ENCODE measurements around the gene OSTF1.

OSTF1 gene

DNA sequence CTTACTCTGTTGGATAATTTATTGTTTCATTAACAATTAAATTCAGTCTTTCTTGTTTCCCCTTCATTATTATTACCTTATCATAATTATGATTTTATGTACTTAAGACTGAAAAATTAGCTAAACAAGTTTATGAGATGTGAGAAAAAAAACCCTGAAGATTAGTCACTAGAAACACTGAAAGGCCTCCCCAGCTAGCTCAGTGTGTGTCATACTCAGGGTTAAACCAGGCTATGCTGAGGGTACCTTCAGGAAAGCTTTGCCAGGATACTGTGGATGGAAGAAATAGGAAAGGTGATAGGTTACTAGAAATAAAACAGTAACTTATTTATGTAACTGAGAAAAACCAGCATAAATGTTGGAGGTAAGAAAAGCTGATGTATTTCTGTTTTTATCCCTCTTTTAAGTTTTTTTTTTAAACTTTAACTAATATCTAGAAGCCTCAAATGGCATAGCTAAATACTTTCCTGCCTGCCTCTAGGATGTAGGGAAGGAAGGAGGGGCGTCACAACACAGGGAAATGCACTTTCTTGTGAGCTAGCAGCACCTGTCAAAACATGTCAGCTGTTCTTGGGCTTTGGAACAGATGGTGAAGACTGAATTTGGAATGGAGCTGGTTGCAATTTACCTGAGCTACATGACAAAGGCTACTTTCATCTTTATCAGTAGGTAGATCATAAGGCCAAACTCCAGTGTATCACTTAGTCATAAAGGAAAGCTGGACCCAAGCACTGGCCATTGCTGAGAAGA, 24.6 kb upstream of the OSTF1 start:
- Histone ChIP-seq H3K36me3 (ENCODE audit: control insufficient read depth, insufficient read depth, low read length) (no peaks in the 10 kb centered on the region), H3K27me3 (ENCODE audit: control insufficient read depth, insufficient read depth, low read length) (no peaks in the 10 kb centered on the region), H3K9me3 (ENCODE audit: control insufficient read depth, insufficient read depth, low read length) (no peaks in the 10 kb centered on the region), H3K4me3 (ENCODE audit: low read length) (no peak overlapping the region), H3K4me1 (ENCODE audit: control insufficient read depth, insufficient read depth, low read length) (no peaks in the 10 kb centered on the region), H3K27ac (ENCODE audit: low read length) (no peak overlapping the region)
- DNase-seq (ENCODE audit: low read depth, low spot score) = no peak
- no CpG with 5 or more reads among the region's 1 CpG for WGBS (ENCODE audit: insufficient coverage, insufficient read length)

DNA sequence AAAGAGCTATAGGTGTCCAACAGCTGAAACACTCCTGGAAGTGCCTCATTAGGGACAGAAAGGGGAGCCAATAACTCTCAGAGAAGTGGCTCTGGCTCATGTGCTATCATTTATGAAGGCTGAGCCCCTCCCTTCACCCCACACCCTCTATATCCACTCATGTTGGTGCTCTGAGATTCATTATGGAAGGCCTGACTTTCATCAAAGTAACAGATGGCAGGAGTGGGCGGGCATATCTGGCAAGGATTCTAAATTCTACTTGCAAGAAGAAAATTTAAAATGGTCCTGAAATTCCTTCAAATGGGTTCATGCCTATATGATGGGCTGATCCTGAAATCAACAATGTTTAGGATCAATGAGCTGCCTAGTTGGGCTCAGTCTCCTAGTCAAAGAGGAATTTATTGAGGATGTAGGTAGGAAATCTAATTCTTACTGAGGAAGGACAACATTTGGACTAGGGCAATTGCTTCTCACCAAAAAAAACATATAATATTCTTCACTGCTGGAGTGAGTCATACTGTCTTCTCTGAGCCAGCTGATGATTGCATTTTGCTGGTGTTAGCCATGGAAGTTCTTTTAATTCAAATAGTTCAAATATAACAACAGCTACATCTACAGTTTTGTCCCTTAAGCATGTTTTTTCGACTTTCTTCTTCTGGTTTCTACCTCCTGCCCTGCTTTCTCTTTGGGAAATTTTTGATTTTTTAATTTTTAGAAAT, 23.8 kb upstream of the OSTF1 start:
- Histone ChIP-seq H3K27ac (ENCODE audit: low read length) (no peak overlapping the region), H3K4me3 (ENCODE audit: low read length) (no peak overlapping the region), H3K9me3 (ENCODE audit: control insufficient read depth, insufficient read depth, low read length) (no peaks in the 10 kb centered on the region), H3K27me3 (ENCODE audit: control insufficient read depth, insufficient read depth, low read length) (no peaks in the 10 kb centered on the region), H3K4me1 (ENCODE audit: control insufficient read depth, insufficient read depth, low read length) (no peaks in the 10 kb centered on the region), H3K36me3 (ENCODE audit: control insufficient read depth, insufficient read depth, low read length) (no peaks in the 10 kb centered on the region)
- WGBS (ENCODE audit: insufficient coverage, insufficient read length) = no CpG with 5 or more reads among the region's 2 CpGs
- no peak for DNase-seq (ENCODE audit: low read depth, low spot score)

DNA sequence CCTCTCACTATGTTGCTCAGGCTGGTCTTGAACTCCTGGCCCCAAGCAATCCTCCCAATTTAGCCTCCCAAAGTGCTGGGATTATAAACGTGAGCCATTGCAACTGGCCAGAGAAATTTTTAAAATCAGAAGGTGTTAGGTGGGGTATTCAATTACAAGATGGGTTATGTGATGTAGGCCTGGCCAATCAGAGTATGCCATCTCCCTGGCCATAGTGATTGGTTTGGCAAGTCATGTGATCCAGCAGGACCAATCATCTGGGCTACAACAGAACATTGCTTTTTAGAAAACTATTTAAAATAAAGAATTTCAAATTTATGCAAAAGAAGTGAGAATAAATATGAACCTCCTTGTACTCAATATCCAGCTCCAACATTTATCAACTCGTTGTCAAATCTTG, 22.8 kb upstream of the OSTF1 start:
- H3K4me1 ChIP-seq (ENCODE audit: control insufficient read depth, insufficient read depth, low read length) = no peaks in the 10 kb centered on the region
- no peaks in the 10 kb centered on the region for H3K27me3 ChIP-seq (ENCODE audit: control insufficient read depth, insufficient read depth, low read length)
- H3K36me3 ChIP-seq (ENCODE audit: control insufficient read depth, insufficient read depth, low read length) = no peaks in the 10 kb centered on the region
- H3K9me3 ChIP-seq (ENCODE audit: control insufficient read depth, insufficient read depth, low read length) = no peaks in the 10 kb centered on the region
- WGBS (ENCODE audit: insufficient coverage, insufficient read length) = no CpG with 5 or more reads among the region's 2 CpGs
- DNase-seq (ENCODE audit: low read depth, low spot score) = no peak
- H3K4me3 ChIP-seq (ENCODE audit: low read length) = no peak overlapping the region
- H3K27ac ChIP-seq (ENCODE audit: low read length) = no peak overlapping the region

DNA sequence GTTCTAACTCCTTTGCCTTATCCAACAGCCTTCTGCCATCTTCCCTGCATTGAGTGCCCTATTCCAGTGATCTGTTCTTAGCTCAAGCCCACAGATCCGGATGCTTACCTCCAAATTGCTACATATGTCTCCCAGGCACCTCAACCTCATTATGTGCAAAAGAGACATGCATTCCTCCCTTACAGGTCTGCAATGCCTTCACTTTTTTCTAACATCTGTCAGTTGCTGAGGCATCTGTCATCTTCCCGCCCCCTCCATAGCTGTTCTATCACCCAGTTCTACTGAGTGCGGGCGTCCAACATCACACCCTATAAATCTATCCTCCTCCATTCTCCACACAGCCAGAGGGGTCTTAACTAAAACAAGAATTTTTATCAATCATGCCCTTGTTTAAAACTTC, 20.4 kb upstream of the OSTF1 start:
- Histone ChIP-seq H3K27ac (ENCODE audit: low read length) (no peak overlapping the region), H3K36me3 (ENCODE audit: control insufficient read depth, insufficient read depth, low read length) (no peaks in the 10 kb centered on the region)
- no CpG with 5 or more reads among the region's 4 CpGs for WGBS (ENCODE audit: insufficient coverage, insufficient read length)

DNA sequence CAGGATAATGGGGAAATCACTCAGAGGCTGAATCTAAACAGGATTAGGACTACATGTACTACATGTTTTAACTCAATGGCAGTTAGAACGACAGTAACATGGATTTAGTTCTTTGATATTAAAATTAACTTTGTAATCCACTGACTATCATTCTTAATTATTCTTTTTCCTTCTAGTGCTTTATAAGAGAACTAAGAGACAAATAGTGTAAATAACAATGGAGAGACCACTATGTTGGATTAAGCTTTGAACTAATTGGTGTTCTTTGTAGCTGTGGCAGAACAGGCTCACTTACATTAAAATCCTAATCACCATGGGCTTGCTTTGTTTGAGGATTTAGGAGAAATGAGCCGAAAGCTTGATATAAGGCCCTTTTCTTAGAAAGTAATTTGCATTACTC, 19.1 kb upstream of the OSTF1 start:
- Histone ChIP-seq H3K36me3 (ENCODE audit: control insufficient read depth, insufficient read depth, low read length) (no peaks in the 10 kb centered on the region), H3K27ac (ENCODE audit: low read length) (no peak overlapping the region), H3K27me3 (ENCODE audit: control insufficient read depth, insufficient read depth, low read length) (no peaks in the 10 kb centered on the region), H3K9me3 (ENCODE audit: control insufficient read depth, insufficient read depth, low read length) (no peaks in the 10 kb centered on the region), H3K4me1 (ENCODE audit: control insufficient read depth, insufficient read depth, low read length) (peaks cover 4% of the 10 kb centered on the region; the same call in 1 of the 2 replicates), H3K4me3 (ENCODE audit: low read length) (no peak overlapping the region)
- no peak for DNase-seq (ENCODE audit: low read depth, low spot score)
- no CpG with 5 or more reads among the region's 2 CpGs for WGBS (ENCODE audit: insufficient coverage, insufficient read length)

More for the DNA sequence above, 20.4 kb upstream of the OSTF1 start:
- no peaks in the 10 kb centered on the region for H3K27me3 ChIP-seq (ENCODE audit: control insufficient read depth, insufficient read depth, low read length)
- peaks cover 4% of the 10 kb centered on the region; the same call in 1 of the 2 replicates for H3K4me1 ChIP-seq (ENCODE audit: control insufficient read depth, insufficient read depth, low read length)
- DNase-seq (ENCODE audit: low read depth, low spot score) = no peak
- H3K9me3 ChIP-seq (ENCODE audit: control insufficient read depth, insufficient read depth, low read length) = no peaks in the 10 kb centered on the region
- no peak overlapping the region for H3K4me3 ChIP-seq (ENCODE audit: low read length)

DNA sequence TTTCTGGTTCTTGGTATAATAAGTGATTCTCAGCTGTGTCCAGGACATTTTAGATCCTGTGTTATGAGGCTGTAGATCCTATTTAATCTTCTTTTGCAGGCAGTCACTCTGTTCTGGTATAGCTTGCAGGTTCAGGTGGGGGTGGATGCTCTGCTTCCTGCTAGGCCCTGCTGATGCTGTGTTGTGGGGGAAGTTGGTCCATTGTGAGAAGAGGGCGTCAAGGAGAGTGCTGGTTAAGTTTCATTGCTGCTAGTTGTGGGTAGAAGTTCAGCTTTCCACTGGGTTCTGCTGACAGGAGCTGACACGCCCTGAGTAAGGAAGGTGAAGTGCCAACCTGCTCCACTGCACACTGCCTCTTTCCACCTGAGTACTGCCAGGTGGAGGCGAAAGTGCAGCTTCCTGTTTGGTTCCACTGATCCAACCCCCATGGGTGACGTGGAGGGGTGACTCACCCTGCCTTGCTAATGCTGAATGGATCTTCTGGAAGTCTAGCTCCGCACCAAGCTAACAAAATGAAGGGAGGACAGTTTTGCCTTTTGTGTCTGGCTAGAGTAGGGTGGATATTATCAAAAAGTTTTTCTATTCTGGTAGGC, 16.7 kb upstream of the OSTF1 start:
- Histone ChIP-seq H3K4me1 (ENCODE audit: control insufficient read depth, insufficient read depth, low read length) (peaks cover 4% of the 10 kb centered on the region; the same call in 1 of the 2 replicates), H3K36me3 (ENCODE audit: control insufficient read depth, insufficient read depth, low read length) (no peaks in the 10 kb centered on the region), H3K27me3 (ENCODE audit: control insufficient read depth, insufficient read depth, low read length) (no peaks in the 10 kb centered on the region), H3K9me3 (ENCODE audit: control insufficient read depth, insufficient read depth, low read length) (no peaks in the 10 kb centered on the region), H3K27ac (ENCODE audit: low read length) (no peak overlapping the region), H3K4me3 (ENCODE audit: low read length) (no peak overlapping the region)
- no peak for DNase-seq (ENCODE audit: low read depth, low spot score)
- no CpG with 5 or more reads among the region's 5 CpGs for WGBS (ENCODE audit: insufficient coverage, insufficient read length)

DNA sequence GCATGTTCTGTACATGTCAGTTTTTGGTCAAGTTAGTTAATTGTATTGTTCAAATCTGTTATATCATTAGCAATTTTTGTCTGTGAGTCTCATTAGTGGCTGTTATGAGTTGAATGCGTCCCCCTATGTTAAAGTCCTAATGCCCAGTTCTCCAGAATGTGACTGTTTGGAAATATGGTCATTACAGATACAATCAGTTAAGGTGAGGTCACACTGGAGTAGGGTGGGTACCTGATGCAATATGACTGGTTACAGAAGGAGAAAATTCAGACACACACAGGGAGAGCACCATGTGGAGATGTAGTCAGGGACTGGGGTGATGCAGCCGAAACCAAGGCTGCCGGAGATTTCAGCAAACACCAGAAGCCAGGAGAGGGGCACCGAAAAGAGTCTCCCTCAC, 15.4 kb upstream of the OSTF1 start:
- Histone ChIP-seq H3K9me3 (ENCODE audit: control insufficient read depth, insufficient read depth, low read length) (no peaks in the 10 kb centered on the region), H3K27me3 (ENCODE audit: control insufficient read depth, insufficient read depth, low read length) (no peaks in the 10 kb centered on the region), H3K4me1 (ENCODE audit: control insufficient read depth, insufficient read depth, low read length) (peaks cover 4% of the 10 kb centered on the region; the same call in 1 of the 2 replicates), H3K27ac (ENCODE audit: low read length) (no peak overlapping the region), H3K4me3 (ENCODE audit: low read length) (no peak overlapping the region), H3K36me3 (ENCODE audit: control insufficient read depth, insufficient read depth, low read length) (no peaks in the 10 kb centered on the region)
- no CpG with 5 or more reads among the region's 4 CpGs for WGBS (ENCODE audit: insufficient coverage, insufficient read length)
- no peak for DNase-seq (ENCODE audit: low read depth, low spot score)

DNA sequence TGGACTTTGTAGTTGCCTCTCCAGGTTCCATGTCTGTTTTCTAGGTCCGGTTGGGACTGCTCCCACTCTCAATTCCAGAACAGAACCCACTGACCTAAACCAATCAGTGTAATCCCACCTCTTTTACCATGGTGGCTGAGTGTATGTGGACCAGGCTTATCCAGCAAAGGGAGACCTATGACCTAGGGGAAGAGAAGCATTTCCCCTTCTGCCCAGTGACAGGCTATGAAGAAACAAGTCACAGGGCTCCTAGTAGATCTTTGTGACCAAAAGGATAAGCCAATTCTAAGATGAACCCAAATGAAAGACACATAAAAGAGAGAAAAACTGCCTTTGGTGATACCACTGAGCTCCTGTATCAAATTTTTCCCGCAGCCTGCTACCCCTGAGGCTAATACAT, 6.7 kb upstream of the OSTF1 start:
- no peak overlapping the region for H3K27ac ChIP-seq (ENCODE audit: low read length)
- no CpG with 5 or more reads among the region's 2 CpGs for WGBS (ENCODE audit: insufficient coverage, insufficient read length)

DNA sequence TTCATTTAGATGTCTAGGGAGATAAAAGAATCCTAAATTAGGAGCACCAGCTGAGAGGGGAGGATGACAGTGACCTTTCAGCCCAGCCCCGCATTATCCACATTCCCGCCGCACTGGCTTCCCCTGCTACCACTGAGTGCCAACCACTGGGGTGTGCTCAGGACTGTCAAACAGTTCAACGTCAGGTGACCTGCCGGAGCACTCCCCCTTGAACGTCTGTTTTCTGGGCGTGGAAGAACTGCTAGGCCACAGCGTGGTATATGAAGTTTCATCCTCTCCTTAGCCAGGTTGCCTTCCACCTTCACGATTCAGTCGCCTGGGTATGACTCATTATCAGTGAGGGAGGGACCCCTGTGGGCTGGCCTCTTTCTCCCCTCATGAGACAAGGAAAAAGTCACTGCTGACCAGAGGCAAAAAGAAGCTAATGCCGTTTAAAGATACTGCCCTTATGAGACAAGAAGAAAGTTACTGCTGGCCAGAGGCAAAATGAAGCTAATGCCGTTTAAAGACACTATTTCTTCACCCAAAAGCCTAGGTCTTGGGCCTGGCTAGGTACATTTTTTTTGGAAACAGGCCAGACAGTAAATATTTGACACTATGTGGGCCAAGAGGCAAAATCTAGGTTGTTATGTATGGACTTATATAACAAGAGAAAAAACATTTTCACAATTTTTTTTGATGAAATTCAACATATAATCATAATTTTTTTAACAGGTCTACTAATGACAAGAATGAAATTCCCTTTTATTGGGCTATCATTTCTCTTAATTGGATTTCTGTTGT, 4.9 kb upstream of the OSTF1 start:
- WGBS (ENCODE audit: insufficient coverage, insufficient read length) = no CpG with 5 or more reads among the region's 12 CpGs
- no peak overlapping the region for H3K27ac ChIP-seq (ENCODE audit: low read length)
- H3K27me3 ChIP-seq (ENCODE audit: control insufficient read depth, insufficient read depth, low read length) = no peaks in the 10 kb centered on the region
- H3K36me3 ChIP-seq (ENCODE audit: control insufficient read depth, insufficient read depth, low read length) = no peaks in the 10 kb centered on the region
- H3K9me3 ChIP-seq (ENCODE audit: control insufficient read depth, insufficient read depth, low read length) = no peaks in the 10 kb centered on the region
- peaks cover 2% of the 10 kb centered on the region; the same call in 1 of the 2 replicates for H3K4me1 ChIP-seq (ENCODE audit: control insufficient read depth, insufficient read depth, low read length)
- DNase-seq (ENCODE audit: low read depth, low spot score) = no peak
- no peak overlapping the region for H3K4me3 ChIP-seq (ENCODE audit: low read length)

More for the DNA sequence above, 6.7 kb upstream of the OSTF1 start:
- no peak for DNase-seq (ENCODE audit: low read depth, low spot score)
- Histone ChIP-seq H3K36me3 (ENCODE audit: control insufficient read depth, insufficient read depth, low read length) (no peaks in the 10 kb centered on the region), H3K4me3 (ENCODE audit: low read length) (no peak overlapping the region), H3K9me3 (ENCODE audit: control insufficient read depth, insufficient read depth, low read length) (no peaks in the 10 kb centered on the region), H3K4me1 (ENCODE audit: control insufficient read depth, insufficient read depth, low read length) (peaks cover 2% of the 10 kb centered on the region; the same call in 1 of the 2 replicates), H3K27me3 (ENCODE audit: control insufficient read depth, insufficient read depth, low read length) (no peaks in the 10 kb centered on the region)

DNA sequence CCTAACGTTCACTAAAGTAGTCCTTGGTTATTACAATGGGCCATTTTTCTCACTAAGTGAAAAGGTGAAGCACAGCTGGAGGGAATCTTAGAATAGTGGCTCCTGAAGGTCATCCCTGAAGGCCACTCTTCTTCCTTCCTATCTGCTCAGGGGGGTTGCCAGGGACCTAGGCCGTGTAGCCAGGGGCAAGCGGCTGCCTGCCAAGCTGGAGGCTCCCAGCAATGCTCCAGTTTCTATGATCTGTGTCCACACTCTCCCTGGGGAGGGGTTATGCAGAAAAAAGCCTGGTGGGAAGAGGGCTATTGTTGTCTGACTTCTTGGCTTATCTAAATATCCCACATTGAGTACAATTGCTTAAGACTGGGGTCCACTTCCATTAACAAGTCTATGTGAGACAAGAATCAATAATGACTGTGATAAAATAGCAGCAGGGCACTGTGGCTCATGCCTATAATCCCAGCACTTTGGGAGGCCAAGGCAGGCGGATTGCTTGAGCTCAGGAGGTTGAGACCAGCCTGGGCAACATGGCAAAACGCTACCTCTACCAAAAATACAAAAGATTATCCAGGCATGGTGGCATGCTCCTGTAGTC, 4.1 kb upstream of the OSTF1 start:
- WGBS (ENCODE audit: insufficient coverage, insufficient read length) = no CpG with 5 or more reads among the region's 5 CpGs
- Histone ChIP-seq H3K4me3 (ENCODE audit: low read length) (no peak overlapping the region), H3K27ac (ENCODE audit: low read length) (no peak overlapping the region), H3K36me3 (ENCODE audit: control insufficient read depth, insufficient read depth, low read length) (no peaks in the 10 kb centered on the region), H3K27me3 (ENCODE audit: control insufficient read depth, insufficient read depth, low read length) (no peaks in the 10 kb centered on the region), H3K4me1 (ENCODE audit: control insufficient read depth, insufficient read depth, low read length) (peaks cover 2% of the 10 kb centered on the region; the same call in 1 of the 2 replicates), H3K9me3 (ENCODE audit: control insufficient read depth, insufficient read depth, low read length) (no peaks in the 10 kb centered on the region)
- DNase-seq (ENCODE audit: low read depth, low spot score) = no peak

All from iPS DF 6.9 (cell line).